ENCODE results near the gene TMEM243. TPM values are rescaled to one million over a fixed set of nuclear protein-coding genes. Genes with fewer than 3 reads are reported as not detected.

Gene TMEM243
- total and polyA plus RNA-seq, 2 of the 13 experiments (the other 11 are each of a cell fraction or from before 2014, with no cell fraction given) = 25.1 to 31.2 TPM

- TF ChIP-seq ZNF530 (CRISPR knock-in tag; IDR thresholded peaks at IDR 0.05; ENCODE audit: low read depth) = no peak
- TF ChIP-seq ZNF800 (CRISPR knock-in tag; IDR thresholded peaks at IDR 0.05) = no peak; the same call in 1 of the 2 replicates
- TF ChIP-seq ZNF788 (CRISPR knock-in tag; IDR thresholded peaks at IDR 0.05; ENCODE audit: borderline replicate concordance) = 0 out of 2 replicates have a peak, but pooled peaks have one; percentile 23
- no peak; the same call in 1 of the 2 replicates for TF ChIP-seq RXRA (CRISPR knock-in tag; IDR thresholded peaks at IDR 0.05)
- TF ChIP-seq DMAP1 (CRISPR knock-in tag; IDR thresholded peaks at IDR 0.05) = peak; percentile 16; the same call in 1 of the 2 replicates
- TF ChIP-seq ZNF879 (CRISPR knock-in tag; IDR thresholded peaks at IDR 0.05) = no peak; the same call in 1 of the 2 replicates
- TF ChIP-seq PAX8 (CRISPR knock-in tag; IDR thresholded peaks at IDR 0.05; ENCODE audit: borderline replicate concordance) = no peak
- no peak; the same call in 1 of the 2 replicates for TF ChIP-seq TAF1 (CRISPR knock-in tag; IDR thresholded peaks at IDR 0.05)
- TF ChIP-seq HDAC1 (CRISPR knock-in tag; IDR thresholded peaks at IDR 0.05) = peak; percentile 15; the same call in 1 of the 2 replicates
- no peak for TF ChIP-seq AHR (CRISPR knock-in tag; IDR thresholded peaks at IDR 0.05)
- no peak; the same call in 1 of the 2 replicates for TF ChIP-seq ZNF264 (CRISPR knock-in tag; IDR thresholded peaks at IDR 0.05)
- TF ChIP-seq ETV5 (CRISPR knock-in tag; IDR thresholded peaks at IDR 0.05; ENCODE audit: borderline replicate concordance) = peak; percentile 13; the same call in 1 of the 2 replicates
- TF ChIP-seq CTCF (CRISPR knock-in tag; IDR thresholded peaks at IDR 0.05) = peak; percentile 40
- no peak; the same call in 1 of the 2 replicates for TF ChIP-seq MED13 (CRISPR knock-in tag; IDR thresholded peaks at IDR 0.05)
- no peak for TF ChIP-seq ZBTB2 (CRISPR knock-in tag; IDR thresholded peaks at IDR 0.05; ENCODE audit: low read depth)
- no peak for TF ChIP-seq CENPT (CRISPR knock-in tag; IDR thresholded peaks at IDR 0.05; ENCODE audit: low read depth)
- TF ChIP-seq PPARG (CRISPR knock-in tag; conservative IDR thresholded peaks at IDR 0.05) = no peak
- TF ChIP-seq, protein P1, sequence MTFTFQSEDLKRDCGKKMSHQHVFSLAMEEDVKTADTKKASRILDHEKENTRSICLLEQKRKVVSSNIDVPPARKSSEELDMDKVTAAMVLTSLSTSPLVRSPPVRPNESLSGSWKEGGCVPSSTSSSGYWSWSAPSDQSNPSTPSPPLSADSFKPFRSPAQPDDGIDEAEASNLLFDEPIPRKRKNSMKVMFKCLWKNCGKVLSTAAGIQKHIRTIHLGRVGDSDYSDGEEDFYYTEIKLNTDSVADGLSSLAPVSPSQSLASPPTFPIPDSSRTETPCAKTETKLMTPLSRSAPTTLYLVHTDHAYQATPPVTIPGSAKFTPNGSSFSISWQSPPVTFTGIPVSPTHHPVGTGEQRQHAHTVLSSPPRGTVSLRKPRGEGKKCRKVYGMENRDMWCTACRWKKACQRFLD (CRISPR knock-in tag; IDR thresholded peaks at IDR 0.05; ENCODE audit: borderline replicate concordance) = no peak; the same call in 1 of the 2 replicates
- TF ChIP-seq ZNF367 (CRISPR knock-in tag; IDR thresholded peaks at IDR 0.05; ENCODE audit: borderline replicate concordance) = 0 out of 2 replicates have a peak, but pooled peaks have one; percentile 17
- TF ChIP-seq MZF1 (CRISPR knock-in tag; IDR thresholded peaks at IDR 0.05; ENCODE audit: borderline replicate concordance) = no peak
- no peak for TF ChIP-seq ZNF430 (CRISPR knock-in tag; IDR thresholded peaks at IDR 0.05)
- no peak for TF ChIP-seq KLF11 (CRISPR knock-in tag; IDR thresholded peaks at IDR 0.05)
- 0 out of 2 replicates have a peak, but pooled peaks have one; percentile 5 for TF ChIP-seq KAT8 (CRISPR knock-in tag; IDR thresholded peaks at IDR 0.05)
- no peak for TF ChIP-seq ZNF136 (CRISPR knock-in tag; IDR thresholded peaks at IDR 0.05; ENCODE audit: low read depth)
- no peak for TF ChIP-seq JUND (CRISPR knock-in tag; IDR thresholded peaks at IDR 0.05)
- TF ChIP-seq NFE2L1 (CRISPR knock-in tag; IDR thresholded peaks at IDR 0.05; ENCODE audit: borderline replicate concordance) = no peak
- no peak for TF ChIP-seq SMARCE1 (IDR thresholded peaks at IDR 0.05; ENCODE audit: borderline replicate concordance)
Observed at GRCh38 chr7:87219545-87220025, at the start of gene TMEM243 (continued).
